SK-N-DZ (cell line): ENCODE results near the gene IRF2.
A peak's percentile ranks its signal among the peaks of the same experiment; 100 is the strongest.

Experiments used
- DNase-seq: peaks from one replicate; pipeline ENCODE4 v3.0.0-alpha.2; 2015; ENCODE audit warnings: low spot score

The IRF2 gene

GRCh38 chr4:184473499-184474262, 669 bp downstream of the IRF2 start:
- peak; percentile 5 for DNase-seq

- DNase-seq = peak; percentile 35
These were observed 1.5 kb downstream of the IRF2 start for GRCh38 chr4:184472614-184473498.

- DNase-seq = peak; percentile 43
These were observed 2.3 kb downstream of the IRF2 start for GRCh38 chr4:184471881-184472613.

GRCh38 chr4:184470785-184471110, 3.6 kb downstream of the IRF2 start:
- no peak for DNase-seq

GRCh38 chr4:184466634-184467033, 7.7 kb downstream of the IRF2 start:
- DNase-seq = no peak

GRCh38 chr4:184464759-184465454, 9.4 kb downstream of the IRF2 start:
- no peak for DNase-seq

- no peak for DNase-seq
These were observed 10.5 kb downstream of the IRF2 start for GRCh38 chr4:184463856-184464255.

GRCh38 chr4:184463158-184463557, 11.2 kb downstream of the IRF2 start:
- no peak for DNase-seq

- DNase-seq = no peak
These were observed 11.6 kb downstream of the IRF2 start for GRCh38 chr4:184462724-184463123.

GRCh38 chr4:184461711-184462441, 12.5 kb downstream of the IRF2 start:
- no peak for DNase-seq

- no peak for DNase-seq
These were observed 13.7 kb downstream of the IRF2 start for GRCh38 chr4:184460499-184461285.

- no peak for DNase-seq
These were observed 14.9 kb downstream of the IRF2 start for GRCh38 chr4:184459413-184459812.

- no peak for DNase-seq
These were observed 16.7 kb downstream of the IRF2 start for GRCh38 chr4:184457535-184458249.

GRCh38 chr4:184456337-184456736, 18.0 kb downstream of the IRF2 start:
- no peak for DNase-seq

- DNase-seq = no peak
These were observed 19.1 kb downstream of the IRF2 start for GRCh38 chr4:184455299-184455698.

- no peak for DNase-seq
These were observed 20.8 kb downstream of the IRF2 start for GRCh38 chr4:184453365-184454160.

- no peak for DNase-seq
These were observed 21.6 kb downstream of the IRF2 start for GRCh38 chr4:184452740-184453139.

- DNase-seq = no peak
These were observed 22.6 kb downstream of the IRF2 start for GRCh38 chr4:184451726-184452125.
